IMR-90 (cell line): ENCODE measurements around the gene GALNT17.

Source experiments
- CEBPB ChIP-seq: IDR thresholded peaks from 2 replicates; pipeline ENCODE4 v1.6.1; 2012; ENCODE audit warnings: low read depth, low read length, improper control_type of control experiment
- CHD1 ChIP-seq: IDR thresholded peaks from 2 replicates; pipeline ENCODE4 v1.6.1; 2012; ENCODE audit warnings: low read depth, low read length, improper control_type of control experiment
- CTCF ChIP-seq: conservative IDR thresholded peaks from 2 replicates; pipeline ENCODE4 v1.5.1; 2012; ENCODE audit warnings: mild to moderate bottlenecking, low read depth, low read length, improper control_type of control experiment
- ELK1 ChIP-seq: fragments of 150-350 bp; IDR thresholded peaks from 2 replicates; pipeline ENCODE4 v1.6.1; 2016; ENCODE audit warnings: low read depth, mild to moderate bottlenecking, low read length, moderate library complexity, borderline replicate concordance
- FOS ChIP-seq: fragments of 150-350 bp; IDR thresholded peaks from 2 replicates; pipeline ENCODE4 v1.6.1; 2016; ENCODE audit warnings: low read depth, low read length
- MXI1 ChIP-seq: IDR thresholded peaks from 2 replicates; pipeline ENCODE4 v1.6.1; 2012; ENCODE audit warnings: low read depth, mild to moderate bottlenecking, low read length, moderate library complexity, borderline replicate concordance
- POLR2A ChIP-seq: IDR thresholded peaks from 2 replicates; pipeline ENCODE4 v1.6.1; 2012; ENCODE audit warnings: mild to moderate bottlenecking, low read depth, low read length
- USF2 ChIP-seq: fragments of 150-350 bp; IDR thresholded peaks from 2 replicates; pipeline ENCODE4 v1.6.1; 2017; ENCODE audit warnings: mild to moderate bottlenecking, antibody characterized with exemption, low read length, low read depth

- TF ChIP-seq CTCF (no peak), POLR2A (no peak), MXI1 (no peak), ELK1 (no peak), CHD1 (no peak), FOS (no peak), CEBPB (no peak), USF2 (no peak)
Measured at GRCh38 chr7:71112436-71112835, 19.5 kb upstream of the GALNT17 start.
